HG02973 (cell line): ENCODE measurements around the gene ANKS3.

Experiments used
- ATAC-seq: cut with Tn5 transposase; IDR thresholded peaks from one replicate; pipeline ENCODE4 v1.9.1; 2021; ENCODE audit warnings: moderate library complexity; ENCODE audit not compliant: unreplicated experiment

The ANKS3 gene

GRCh38 chr16:4674926-4675530 lies 59.0 kb downstream of the ANKS3 start:
- no peak for ATAC-seq

- ATAC-seq, result no peak
These were observed 60.6 kb downstream of the ANKS3 start for GRCh38 chr16:4673387-4674046.

GRCh38 chr16:4668313-4668960 lies 65.6 kb downstream of the ANKS3 start:
- no peak for ATAC-seq

- no peak for ATAC-seq
These were observed 66.7 kb downstream of the ANKS3 start for GRCh38 chr16:4667203-4667963.

- ATAC-seq, result no peak
These were observed 67.4 kb downstream of the ANKS3 start for GRCh38 chr16:4666537-4667202.

- no peak for ATAC-seq
These were observed 69.3 kb downstream of the ANKS3 start for GRCh38 chr16:4664538-4665418.

- no peak for ATAC-seq
These were observed 70.2 kb downstream of the ANKS3 start for GRCh38 chr16:4663777-4664465.

- ATAC-seq, result no peak
These were observed 70.7 kb downstream of the ANKS3 start for GRCh38 chr16:4663465-4663776.

- ATAC-seq, result no peak
These were observed 72.4 kb downstream of the ANKS3 start for GRCh38 chr16:4661661-4662060.

- ATAC-seq, result peak; percentile 71
These were observed 73.5 kb downstream of the ANKS3 start for GRCh38 chr16:4660454-4661007.

- no peak for ATAC-seq
These were observed 74.4 kb downstream of the ANKS3 start for GRCh38 chr16:4659363-4660353.

GRCh38 chr16:4656695-4657686 lies 77.1 kb downstream of the ANKS3 start:
- no peak for ATAC-seq

GRCh38 chr16:4656221-4656620 lies 77.8 kb downstream of the ANKS3 start:
- ATAC-seq, result no peak

GRCh38 chr16:4655801-4656200 lies 78.3 kb downstream of the ANKS3 start:
- ATAC-seq, result no peak

- no peak for ATAC-seq
These were observed 79.0 kb downstream of the ANKS3 start for GRCh38 chr16:4654964-4655590.
